ENCODE data around the gene AP2S1.
A peak's percentile ranks its signal among the peaks of the same experiment; 100 is the strongest.
"Not testable (repeated sequence)": the region's sequence is repeated elsewhere in the genome, so short reads cannot be mapped to it uniquely, and the experiment has no call there.

The AP2S1 gene

DNA sequence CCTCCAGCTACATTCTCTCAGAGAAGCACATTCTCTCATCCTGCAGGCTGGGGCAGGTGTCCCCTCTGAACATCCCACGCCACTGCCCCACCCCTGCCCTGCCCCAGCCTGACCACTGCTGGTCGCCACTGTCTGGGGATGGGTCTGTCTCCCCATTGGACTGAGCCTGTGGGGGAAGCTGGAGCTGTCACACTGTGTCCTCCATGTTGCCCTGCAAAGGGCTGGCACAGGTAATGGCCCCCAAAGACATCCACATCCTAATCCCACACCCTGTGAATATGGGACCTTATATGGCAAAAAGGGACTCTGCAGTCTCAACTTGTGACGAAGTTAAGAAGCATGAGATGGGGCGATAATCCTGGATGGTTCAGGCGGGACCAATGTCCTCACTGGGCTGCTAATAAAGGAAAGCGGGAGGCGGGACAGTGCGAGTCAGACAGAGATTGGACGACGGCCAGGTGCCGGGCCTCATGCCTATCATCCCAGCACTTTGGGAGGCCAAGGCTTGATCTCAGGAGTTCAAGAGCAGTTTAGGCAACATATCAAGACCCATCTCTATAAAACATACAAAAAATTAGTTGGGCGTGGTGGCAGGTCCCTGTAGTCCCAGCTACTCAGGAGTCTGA is 9.1 kb downstream of the AP2S1 start:
- DNase-seq (ENCODE audit: low spot score): peak; percentile 45

DNA sequence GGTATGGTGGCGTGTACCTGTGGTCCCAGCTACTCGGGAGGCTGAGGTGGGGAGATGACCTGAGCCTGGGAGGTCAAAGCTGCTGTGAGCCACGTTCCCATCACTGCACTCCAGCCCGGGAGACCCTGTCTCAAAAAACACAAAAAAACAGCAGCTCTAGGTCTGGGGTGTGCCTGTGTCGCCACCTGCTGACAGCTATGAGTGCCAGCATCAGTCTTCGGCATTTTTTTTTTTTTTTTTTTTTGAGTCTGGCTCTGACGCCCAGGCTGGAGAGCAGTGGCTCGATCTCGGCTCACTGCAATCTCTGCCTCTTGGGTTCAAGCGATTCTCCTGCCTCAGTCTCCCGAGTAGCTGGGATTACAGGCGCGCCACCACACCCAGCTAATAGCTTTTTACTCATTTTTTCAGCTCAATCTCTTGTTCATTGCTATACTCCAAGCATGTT is 10.1 kb downstream of the AP2S1 start:
- peak; percentile 69 for DNase-seq (ENCODE audit: low spot score)

DNA sequence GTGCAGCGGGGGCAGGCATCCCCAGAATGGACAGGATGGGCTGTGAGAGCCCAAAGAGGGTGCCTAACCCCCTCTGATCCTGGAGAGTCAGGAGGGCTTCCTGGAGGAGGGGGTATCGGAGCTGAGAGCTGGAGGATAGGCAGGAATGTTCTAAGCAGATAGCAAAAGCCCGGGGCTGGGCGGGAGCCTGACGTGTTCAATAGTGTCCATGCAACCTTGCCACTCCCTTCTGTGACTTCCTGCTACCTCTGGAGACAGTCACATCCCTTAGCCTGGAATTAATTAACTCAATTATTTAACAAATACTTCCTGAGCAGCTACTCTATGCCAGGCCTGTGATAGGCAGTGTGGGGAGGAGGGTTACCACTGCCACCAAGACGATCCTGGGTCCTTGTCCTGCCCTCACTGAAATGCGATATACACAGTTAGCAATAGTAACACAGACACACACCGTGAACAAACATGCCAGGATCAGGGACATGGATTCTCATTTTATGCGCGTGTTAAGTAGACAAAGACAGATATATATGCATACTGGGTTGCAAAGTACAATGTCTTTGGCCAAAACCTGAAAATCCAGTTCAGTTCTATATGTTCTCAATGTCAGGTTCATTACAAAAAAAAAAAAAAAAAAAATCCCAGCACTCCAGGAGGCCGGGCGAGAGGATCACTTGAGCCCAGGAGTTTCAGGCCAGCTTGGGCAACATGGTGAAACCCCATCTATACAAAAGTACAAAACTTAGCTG is 10.7 kb downstream of the AP2S1 start:
- peak; percentile 2 for DNase-seq (ENCODE audit: low spot score)

DNA sequence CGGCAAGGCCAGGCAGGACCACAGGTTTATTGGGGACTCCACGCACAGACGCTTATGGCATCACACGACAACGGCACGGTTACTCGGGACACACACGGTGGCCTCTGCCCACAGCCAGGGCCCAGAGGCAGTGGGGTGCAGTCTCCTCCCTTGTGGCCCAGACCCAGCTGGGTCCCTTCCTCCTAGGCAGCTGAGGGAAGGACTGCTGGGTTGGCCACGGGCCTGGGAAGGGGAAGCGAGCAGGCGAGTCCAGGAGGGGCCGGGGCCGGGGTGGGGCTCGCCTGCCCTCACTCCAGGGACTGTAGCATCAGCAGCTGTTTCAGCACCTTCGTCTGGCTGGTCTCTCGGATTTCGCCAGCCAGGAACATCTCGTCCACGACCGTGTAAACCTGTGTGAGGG is 12.5 kb downstream of the AP2S1 start:
- DNase-seq (ENCODE audit: low spot score): no peak

DNA sequence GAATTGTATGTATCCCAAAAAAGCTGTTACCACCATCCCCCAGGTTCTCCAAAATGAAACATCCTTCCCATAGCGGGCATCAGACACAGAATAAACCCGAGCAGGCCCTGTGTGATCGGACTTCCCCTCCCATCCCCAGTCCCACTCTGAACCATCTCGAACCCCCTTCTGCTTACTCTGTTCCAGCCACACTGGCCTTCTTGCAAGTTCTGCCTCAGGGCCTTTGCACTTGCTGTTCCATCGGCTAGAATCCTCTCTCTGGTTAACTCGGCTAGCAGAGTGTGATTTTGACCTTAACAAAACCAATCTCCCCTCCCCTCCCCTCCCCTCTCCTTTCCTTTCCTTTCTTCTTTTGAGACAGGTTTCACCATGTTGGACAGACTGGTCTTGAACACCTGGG is 15.7 kb downstream of the AP2S1 start:
- DNase-seq (ENCODE audit: low spot score): no peak

DNA sequence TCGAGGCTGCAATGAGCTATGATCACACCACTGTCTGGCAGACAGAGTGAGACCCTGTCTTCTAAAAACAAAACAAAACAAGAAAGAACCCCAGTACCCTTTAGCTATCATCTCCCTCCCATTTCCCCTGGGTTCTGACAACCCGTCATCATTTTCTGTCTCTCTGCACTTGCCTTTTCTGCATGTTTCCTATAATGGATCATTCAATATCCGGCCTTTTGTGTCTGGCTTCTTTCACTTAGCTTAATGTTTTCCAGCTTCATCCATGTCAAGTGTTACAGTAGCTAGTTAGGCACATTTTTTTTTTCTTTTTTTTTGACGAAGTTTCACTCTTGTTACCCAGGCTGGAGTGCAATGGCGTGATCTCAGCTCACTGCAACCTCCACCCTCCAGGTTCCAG is 16.5 kb downstream of the AP2S1 start:
- DNase-seq (ENCODE audit: low spot score): no peak

DNA sequence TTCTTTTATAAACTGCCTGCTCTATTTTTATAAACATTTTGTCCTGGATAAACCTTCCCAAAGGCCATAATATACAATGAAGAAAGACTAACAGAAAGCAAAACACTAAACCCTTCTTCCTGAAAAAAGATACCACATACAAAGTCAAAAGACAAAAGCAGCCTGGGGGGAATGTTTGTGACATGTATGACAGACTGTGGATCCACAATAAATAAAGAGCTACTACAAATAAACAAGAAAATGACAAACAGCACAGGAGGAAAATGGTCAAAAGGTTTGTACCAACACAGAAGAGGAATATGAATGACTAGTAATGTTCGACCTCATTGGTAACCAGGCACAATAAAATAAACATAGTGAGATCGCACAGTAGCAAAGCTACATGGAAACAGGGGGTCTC is 19.8 kb downstream of the AP2S1 start:
- DNase-seq (ENCODE audit: low spot score): no peak

DNA sequence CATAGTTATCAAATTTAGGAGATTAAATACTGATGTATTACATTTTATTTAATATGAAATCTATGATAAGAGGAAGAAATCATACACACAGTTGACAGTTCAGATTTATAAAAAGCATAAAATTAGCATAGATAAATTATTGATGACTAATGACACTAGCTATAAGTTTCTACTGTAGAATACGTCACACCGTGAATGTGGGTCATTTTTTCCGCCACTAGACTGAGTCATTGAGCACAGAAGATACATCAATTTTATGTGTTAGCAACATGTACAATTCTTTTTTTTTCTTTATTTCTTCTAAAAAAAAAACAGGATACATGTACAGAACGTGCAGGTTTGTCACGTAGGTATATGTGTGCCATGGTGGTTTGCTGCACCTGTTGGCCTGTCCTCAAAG is 22.2 kb downstream of the AP2S1 start:
- DNase-seq (ENCODE audit: low spot score): no peak

DNA sequence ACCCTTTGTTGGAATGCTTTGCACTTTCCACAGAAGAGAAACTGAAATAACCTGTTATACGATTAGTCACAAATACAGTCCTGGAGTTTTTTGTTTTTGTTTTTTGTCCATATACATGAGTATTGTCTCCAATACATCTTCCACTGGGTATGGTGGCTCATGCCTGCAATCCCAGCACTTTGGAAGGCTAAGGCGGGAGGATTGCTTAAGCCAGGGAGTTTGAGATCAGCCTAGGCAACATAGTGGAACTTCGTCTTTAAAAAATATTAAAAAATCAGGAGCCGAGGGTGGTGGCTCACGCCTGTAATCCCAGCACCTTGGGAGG is 25.0 kb downstream of the AP2S1 start:
- no peak for DNase-seq (ENCODE audit: low spot score)

DNA sequence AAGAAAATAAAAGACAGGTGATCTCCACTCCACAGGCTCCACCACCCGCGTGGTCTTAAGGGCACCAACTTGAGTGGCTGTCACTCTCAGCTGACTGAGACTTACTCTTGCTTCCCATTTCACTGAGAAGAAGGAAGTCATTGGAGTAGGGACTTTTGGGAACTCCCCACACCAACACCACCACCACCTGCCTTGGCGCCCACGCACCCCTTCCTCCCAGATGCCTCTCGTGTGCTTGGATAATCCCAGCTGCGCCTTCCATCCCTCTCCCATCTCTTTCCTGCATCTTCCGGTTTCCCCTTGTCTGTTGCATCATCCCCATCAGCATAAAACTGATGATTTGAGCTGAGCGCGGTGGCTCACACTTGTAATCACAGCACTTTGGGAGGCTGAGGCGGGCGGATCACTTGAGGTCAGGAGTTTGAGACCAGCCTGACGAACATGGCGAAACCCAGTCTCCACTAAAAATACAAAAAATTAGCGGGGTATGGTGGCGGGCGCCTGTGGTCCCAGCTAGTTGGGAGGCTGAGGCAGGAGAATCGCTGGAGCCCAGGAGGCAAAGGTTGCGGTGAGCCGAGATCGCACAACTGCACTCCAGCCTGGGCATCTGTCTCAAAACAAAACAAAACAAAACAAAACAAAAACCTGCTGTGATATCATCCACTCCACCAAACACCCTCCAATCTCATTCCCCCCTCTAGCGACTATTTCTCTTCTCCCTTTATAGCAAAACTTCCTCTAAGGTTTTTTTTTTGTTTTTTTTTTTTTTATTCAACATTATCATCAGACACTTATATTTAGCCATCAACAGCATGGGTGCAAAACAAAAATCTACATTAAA is 25.5 kb downstream of the AP2S1 start:
- no peak for DNase-seq (ENCODE audit: low spot score)

DNA sequence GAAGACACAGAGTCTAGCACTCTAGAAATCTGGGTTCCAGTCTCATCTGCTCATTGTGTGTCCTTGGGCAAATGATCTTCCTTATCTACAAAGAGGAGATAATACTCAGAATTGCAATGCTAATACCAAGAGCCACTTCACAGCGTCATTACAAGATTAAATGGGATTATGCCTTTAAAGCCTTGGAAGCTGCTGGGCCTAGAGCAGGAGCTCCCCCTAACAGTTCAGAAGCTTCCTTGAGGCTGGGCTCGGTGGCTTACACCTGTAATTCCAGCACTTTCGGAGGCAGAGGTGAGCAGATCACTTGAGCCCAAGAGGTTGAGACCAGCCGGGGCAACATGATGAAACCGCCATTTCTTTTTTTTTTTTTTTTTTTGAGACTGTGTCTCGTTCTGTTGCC is 27.6 kb downstream of the AP2S1 start:
- DNase-seq (ENCODE audit: low spot score): no peak

DNA sequence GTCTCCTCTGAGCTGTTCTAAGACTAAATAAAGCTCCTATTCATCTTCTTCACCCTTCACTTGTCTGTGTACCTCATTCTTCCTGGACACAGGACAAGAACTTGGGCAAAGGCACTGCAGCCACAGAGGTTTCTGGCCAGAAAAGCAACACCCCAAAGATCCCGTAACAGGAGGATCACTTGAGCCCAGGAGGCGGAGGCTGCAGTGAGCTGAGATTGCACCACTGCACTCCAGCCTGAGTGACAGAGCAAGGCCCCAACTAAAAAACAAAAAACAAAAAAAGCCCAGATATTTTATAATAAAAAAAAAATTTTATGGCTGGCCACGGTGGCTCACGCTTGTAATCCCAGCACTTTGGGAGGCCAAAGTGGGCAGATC is 28.2 kb downstream of the AP2S1 start:
- DNase-seq (ENCODE audit: low spot score): not testable (repeated sequence)

DNA sequence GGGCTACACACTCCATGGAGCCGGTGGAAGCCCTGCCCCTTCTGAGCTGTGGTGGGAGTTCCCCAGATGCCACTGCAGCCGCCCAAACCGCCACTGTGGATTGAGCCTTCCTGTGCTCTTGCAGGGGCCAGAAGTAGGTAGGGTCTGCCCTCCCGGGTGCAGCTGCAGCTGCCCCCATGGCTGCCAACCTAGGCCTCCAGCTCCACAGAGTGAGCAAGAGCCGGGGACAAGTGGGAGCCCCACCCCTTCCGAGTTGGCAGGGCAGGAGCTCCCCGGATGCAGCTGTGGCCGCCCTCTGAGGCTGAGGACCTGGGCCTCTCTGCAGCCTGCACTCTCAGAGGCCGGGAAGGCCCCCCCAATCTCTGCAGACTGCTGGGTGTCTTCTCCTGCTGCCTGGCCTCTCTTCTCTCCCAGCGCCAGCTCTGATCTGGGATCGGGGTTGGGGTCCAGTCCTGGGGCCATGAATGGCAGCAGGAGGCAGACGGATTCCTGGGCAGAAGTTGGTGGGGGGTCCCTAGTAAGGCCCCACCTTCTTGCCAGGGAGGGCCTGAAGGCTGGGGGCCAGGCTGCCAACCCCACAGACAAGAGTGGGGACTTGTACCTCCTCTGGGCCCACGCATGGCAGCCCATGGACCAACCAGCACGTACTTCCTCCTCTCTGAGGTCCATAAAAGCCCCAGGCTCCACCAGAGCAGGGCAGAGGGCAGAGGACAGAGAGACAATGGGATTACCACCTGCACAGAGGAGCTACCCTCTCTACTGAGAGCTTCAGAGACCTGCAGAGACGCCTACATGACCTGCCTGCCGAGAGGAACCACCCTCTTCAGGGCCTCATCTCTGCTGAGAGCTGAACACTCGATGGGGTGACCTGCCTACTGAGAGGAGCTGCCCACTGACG is 28.9 kb downstream of the AP2S1 start:
- no peak for DNase-seq (ENCODE audit: low spot score)

DNA sequence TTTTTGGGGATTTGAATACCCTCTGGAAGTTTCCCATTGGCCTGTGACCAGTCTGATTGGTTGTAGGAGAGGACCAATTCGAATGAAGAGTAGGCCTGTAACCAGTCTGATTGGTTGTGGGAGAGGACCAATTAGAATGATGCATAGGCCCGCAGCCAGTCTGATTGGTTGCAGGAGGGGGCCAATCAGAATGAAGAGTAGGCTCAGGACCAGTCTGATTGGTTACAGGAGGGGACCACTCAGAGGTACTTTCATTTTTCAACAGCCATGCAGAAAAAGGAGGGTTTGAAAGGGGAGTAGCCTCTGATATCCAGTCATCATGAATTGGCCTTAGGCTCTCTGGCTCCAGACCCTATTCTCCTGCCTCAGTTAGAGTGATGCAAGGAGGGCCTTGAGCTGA is 31.8 kb downstream of the AP2S1 start:
- no peak for DNase-seq (ENCODE audit: low spot score)

DNA sequence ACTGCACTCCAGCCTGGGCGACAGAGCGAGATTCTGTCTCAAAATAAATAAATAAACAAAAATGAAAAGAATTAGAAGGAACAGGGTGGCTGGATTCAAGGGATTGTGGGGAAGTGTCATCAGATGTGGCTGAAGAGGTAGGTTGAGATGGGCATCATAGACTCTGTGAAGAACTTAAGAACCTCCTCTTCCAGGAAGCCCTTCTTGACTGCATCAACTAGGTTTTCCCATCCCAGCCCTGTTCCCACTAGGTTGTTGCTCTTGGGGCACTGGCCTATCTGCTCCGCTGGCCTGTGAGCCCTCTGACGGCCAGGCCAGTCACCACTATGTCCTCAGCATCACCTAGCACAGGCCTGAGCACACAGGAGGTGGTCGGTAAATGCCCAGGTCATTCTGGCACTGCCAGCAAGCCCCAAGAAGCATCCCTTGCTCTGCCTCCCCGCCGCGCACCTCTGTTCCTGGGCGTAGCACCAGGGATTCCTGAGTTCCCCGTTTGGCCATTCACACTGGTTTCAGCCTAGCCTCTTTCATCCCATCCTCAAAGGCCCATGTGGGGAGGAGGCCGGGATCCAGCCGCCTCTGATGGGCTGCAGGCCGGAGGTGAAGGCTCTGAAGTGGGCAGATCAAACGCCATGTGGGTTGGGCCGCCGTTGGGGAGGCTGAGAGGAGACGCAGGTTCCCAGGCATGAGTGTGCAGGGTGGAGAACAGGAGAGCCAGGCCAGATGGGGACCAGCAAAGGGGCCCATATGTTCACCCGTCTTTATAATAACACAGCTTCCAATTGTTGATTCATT is 34.6 kb downstream of the AP2S1 start:
- DNase-seq (ENCODE audit: low spot score): no peak

DNA sequence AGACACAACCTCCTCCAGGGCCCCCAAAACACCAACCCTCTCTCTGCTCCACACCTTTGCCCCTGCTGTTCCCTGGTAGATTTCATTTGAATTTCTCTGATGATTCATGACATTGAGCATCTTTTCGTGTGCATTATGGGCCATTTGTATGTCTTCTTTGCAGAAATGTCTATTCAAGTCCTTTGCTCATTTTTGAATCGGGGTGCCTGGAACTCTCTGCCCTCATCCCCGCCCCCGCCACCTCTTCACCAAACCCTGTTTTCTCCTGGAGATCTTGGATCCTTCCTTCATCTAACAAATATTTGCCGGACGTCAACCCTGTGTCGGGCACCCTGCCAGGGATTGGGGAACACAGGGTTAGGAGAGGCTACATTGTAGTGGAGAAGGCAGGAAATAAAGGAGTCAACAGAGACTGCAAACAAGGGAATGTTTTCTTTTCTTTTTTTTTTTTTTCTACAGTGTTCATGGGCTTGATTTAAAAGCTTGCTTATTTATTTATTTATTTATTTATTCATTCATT is 36.7 kb downstream of the AP2S1 start:
- DNase-seq (ENCODE audit: low spot score): no peak

DNA sequence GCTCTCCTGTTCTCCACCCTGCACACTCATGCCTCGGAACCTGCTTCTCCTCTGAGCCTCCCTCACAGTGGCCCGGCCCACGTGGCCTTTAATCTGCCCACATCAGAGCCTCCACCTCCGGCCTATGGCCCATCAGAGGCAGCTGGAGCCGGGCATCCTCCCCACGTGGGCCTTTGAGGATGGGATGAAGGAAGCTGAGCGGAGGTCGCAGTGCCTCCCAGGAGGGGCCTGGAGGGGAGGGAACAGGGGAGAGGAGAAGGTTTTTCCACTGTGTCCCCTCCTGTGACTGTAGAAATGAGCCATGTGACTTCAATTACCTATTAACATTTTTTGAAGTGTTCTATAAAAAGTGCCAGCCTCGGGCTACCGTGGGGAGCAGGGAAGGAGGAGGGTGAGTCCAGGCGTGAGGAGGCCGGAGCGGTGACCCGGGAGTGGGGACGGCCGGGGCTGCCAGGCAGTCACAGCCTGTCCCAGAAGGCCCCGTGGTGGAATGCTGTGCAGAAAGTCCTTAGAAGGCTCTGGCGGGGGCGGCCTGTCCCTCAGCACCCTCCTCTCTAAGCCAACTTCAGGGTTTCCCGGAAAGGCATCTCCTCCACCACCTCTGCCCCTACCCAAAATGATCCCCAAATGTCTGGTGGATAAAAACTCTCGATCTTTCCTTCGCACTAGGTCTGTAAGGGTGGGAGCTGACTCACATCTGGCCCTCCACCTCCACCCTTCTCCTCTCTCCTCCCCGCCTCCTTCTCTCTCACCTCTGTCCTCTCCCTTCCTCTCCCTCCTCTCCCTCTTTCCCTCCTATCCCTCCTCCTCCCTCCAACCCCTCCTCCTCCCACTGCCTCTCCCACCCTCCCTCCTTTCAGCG is 37.4 kb downstream of the AP2S1 start:
- DNase-seq (ENCODE audit: low spot score): no peak

DNA sequence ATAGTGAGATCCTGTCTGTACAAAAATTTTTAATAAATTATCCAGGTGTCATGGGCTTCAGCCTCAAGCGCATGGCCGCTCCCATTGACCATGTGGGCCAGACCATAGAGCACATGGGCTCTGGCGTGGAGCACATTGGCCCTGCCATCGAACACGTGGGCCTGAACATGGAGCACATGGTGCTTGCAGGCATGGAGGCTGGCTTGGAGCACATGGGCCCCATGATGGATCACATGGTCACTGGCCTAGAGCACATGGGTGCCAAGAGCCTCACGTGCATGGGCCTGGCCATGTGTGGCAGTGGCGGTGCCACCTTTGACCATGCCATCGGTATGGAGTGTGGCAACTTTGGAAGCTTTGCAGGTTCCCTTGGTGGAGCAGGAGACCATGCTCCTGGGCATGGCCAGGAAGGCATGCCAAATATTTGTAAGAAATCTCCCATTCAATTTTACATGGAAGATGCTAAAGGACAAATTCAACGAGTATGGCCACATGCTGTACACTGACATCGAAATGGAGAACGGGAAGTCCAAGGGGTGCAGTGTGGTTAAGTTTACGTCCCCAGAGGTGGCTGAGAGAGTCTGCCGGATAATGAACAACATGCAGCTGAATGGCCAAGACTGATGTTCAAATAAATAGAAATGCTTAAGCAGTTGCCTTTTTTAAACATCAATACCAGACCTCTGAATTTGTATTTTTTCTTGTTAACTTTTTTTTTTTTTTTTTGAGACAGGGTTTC is 40.9 kb downstream of the AP2S1 start:
- no peak for DNase-seq (ENCODE audit: low spot score)

DNA sequence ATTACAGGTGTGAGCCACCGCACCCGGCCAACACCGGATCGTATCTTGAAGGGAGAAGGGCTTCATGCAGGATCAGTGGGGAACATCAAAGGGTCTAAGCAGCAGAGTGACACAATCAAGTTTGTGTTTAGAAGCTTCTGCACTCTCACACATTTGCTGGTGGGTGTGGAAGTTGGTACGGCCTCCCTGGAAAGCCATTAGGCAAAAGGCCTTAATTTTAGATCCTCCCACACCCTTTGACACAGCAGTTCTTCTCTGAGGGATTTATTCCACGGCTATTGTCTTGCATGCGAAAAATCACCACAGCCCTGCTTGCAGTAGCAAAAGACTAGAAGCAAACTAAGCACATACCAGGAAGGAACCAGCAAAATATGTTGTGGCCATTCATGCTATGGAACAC is 44.0 kb downstream of the AP2S1 start:
- DNase-seq (ENCODE audit: low spot score): no peak
